Esophagus squamous epithelium (tissue), 5 donors: ENCODE data around the gene INSIG2. TPM values are rescaled to one million over a fixed set of nuclear protein-coding genes. Genes with fewer than 3 reads are reported as not detected.

Experiments
- DNase-seq: peaks from one replicate; lab custom pipeline; 2025; lab: John Stamatoyannopoulos, UW
- H3K27ac ChIP-seq, 4 donors: fragments of 200-600 bp; sonication (generic); one replicate each; pipeline ENCODE4 v1.5.1; 2016 to 2019; ENCODE audit warnings: mild to moderate bottlenecking in 1 of 4
- H3K27me3 ChIP-seq, 4 donors: fragments of 200-600 bp; sonication (generic); 1 replicate in 3 of 4; 2 replicates in 1 of 4; pipeline versions ENCODE4 v1.5.1 to v1.6.0; 2017 to 2021; ENCODE audit warnings: antibody characterized with exemption in 1 of 4
- H3K36me3 ChIP-seq, 3 donors: fragments of 200-600 bp; sonication (generic); one replicate each; pipeline ENCODE4 v1.5.1; 2016 to 2019
- H3K4me1 ChIP-seq, 3 donors: fragments of 200-600 bp; sonication (generic); one replicate each; pipeline ENCODE4 v1.5.1; 2017 to 2019
- H3K4me3 ChIP-seq, 4 donors: fragments of 200-600 bp; sonication (generic); 1 replicate in 3 of 4; 2 replicates in 1 of 4; pipeline ENCODE4 v1.5.1; 2016 to 2019; ENCODE audit warnings: mild to moderate bottlenecking in 2 of 4, moderate library complexity in 1 of 4
- H3K9me3 ChIP-seq, 3 donors: fragments of 200-600 bp; sonication (generic); one replicate each; pipeline ENCODE4 v1.5.1; 2016 to 2019
- CTCF ChIP-seq, 6 experiments: fragments of 450-650 bp in 4 of 6; fragments of 200-600 bp in 2 of 6; sonication (generic) in 2 of 6; IDR thresholded peaks; one replicate each; pipeline ENCODE4 v1.5.1; 2016 to 2019; ENCODE audit warnings: antibody characterized with exemption in 6 of 6, mild to moderate bottlenecking in 4 of 6, moderate library complexity in 4 of 6
- POLR2A ChIP-seq, 4 donors: fragments of 450-650 bp; IDR thresholded peaks; one replicate each; pipeline ENCODE4 v1.6.1; 2017; ENCODE audit warnings: antibody characterized with exemption in 4 of 4, mild to moderate bottlenecking in 4 of 4, moderate library complexity in 3 of 4
- WGBS, 2 donors: methylation state at CpG; one replicate each; pipeline ENCODE4 v1.1.5; 2018; 5-methylcytosine and 5-hydroxymethylcytosine counted together
- intact Hi-C: fragments of 100-400 bp; cut with DNase I; formaldehyde crosslinking; loops from one replicate; pipeline ENCODE4 v1.15.0; 2022
- total RNA-seq, 4 donors: library from RNA; depleted of rRNA; stranded (reverse); fragments of >200 nt; gene quantifications; one replicate each; pipeline ENCODE4 v1.1.0, GENCODE V29; 2016
- donor health status: DM: yes; HTN: yes; CAD: no.

Gene INSIG2
- total RNA-seq, 4 donors from 2014 or later: 2.5 to 10.1 (median 6.5) TPM

DNA sequence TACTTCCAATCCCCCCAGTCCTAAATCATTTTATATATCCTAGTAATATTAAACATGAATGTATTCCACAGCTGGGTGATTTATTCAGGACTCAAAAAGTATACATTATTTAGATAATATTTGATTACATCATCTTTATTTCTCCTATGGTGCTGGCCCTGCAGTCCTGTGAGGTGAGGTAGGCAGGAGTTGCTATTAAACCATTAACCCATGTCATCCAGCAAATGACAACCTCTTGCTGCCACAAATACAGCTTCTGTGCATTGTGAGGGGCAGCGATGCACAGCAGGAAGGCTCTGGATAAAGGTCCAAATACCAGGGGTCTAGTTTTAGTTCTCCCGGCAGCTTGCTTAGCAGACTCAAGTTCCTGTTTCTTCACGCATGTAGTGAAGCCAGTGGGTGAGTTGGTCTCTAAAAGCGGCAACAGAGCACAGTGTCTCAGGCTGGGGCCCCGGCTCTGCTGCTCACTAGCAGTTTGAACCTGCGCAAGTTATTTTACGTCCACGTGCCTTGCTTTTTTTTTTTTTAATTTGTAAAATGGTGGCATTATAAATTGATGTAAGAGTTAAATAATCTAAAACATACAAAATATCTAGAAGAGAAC lies 36.1 kb downstream of the INSIG2 start:
- 76 to 77% methylated on average over 8 of the region's 8 CpGs for WGBS, 2 donors
- DNase-seq: no peak
- intact Hi-C loops: no loop called here
- Histone ChIP-seq H3K27me3 (peaks cover 0 to 9% (median 0%) of the 10 kb centered on the region in 4 donors), H3K36me3 (no peaks in the 10 kb centered on the region), H3K9me3 (no peaks in the 10 kb centered on the region), H3K27ac (no peak overlapping the region), H3K4me3 (no peak overlapping the region), H3K4me1 (peaks cover 0 to 21% (median 9%) of the 10 kb centered on the region in 3 donors)
- TF ChIP-seq CTCF (IDR thresholded peaks at IDR 0.05): no peak
- no peak for TF ChIP-seq POLR2A (IDR thresholded peaks at IDR 0.05)

DNA sequence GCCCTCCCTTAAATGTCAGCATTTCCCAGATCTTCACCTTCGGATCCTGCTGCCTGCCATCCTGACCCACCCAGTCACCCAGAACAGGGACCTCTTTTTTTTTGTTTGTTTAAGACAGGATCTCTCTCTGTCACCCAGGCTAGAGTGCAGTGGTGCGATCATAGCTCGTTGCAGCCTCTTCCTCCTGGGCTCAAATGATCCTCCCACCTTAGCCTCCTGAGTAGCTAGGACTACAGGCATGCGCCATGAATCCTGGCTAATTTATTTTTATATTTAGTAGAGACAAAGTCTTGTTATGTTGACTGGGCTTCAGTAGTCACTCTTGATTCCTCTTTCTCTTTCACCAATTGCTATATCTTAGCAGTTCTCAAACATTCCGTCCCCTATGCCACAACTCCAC lies 39.0 kb downstream of the INSIG2 start:
- no peak overlapping the region for H3K4me3 ChIP-seq
- no peak for TF ChIP-seq CTCF (IDR thresholded peaks at IDR 0.05)
- no peak for TF ChIP-seq POLR2A (IDR thresholded peaks at IDR 0.05)
- H3K27me3 ChIP-seq: peaks cover 0 to 9% (median 0%) of the 10 kb centered on the region in 4 donors
- DNase-seq: no peak
- peaks cover 0 to 21% (median 9%) of the 10 kb centered on the region in 3 donors for H3K4me1 ChIP-seq
- no peak overlapping the region for H3K27ac ChIP-seq
- no peaks in the 10 kb centered on the region for H3K36me3 ChIP-seq
- intact Hi-C loops: no loop called here
- 76 to 79% methylated on average over 5 of the region's 5 CpGs for WGBS, 2 donors
- H3K9me3 ChIP-seq: no peaks in the 10 kb centered on the region

DNA sequence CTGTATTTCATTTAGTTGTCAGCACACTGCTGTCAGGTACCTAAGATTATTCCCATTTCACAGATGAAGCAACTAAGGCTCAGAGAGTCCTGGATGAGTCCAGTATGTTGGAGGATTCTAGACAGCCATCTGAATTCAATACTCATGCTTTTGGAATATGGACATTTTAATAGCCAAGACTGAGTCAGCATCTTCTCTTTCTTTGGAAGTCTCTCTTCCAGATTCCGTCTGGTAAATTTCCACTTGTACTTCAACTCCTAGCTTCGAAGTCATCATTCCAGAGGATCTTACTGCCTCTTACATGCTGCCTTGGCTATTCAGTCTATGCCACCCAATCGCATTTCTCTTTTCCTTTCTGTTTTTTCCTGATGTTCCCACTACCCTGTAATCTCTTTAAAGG lies 40.6 kb downstream of the INSIG2 start:
- 68 to 72% methylated on average over 3 of the region's 3 CpGs for WGBS, 2 donors
- TF ChIP-seq CTCF (IDR thresholded peaks at IDR 0.05) (no peak), POLR2A (IDR thresholded peaks at IDR 0.05) (no peak)

GRCh38 chr2:118130385-118130784 lies 42.1 kb downstream of the INSIG2 start:
- TF ChIP-seq POLR2A (IDR thresholded peaks at IDR 0.05) (no peak), CTCF (IDR thresholded peaks at IDR 0.05) (no peak)
- Histone ChIP-seq H3K27me3 (peaks cover 0 to 9% (median 0%) of the 10 kb centered on the region in 4 donors), H3K4me1 (no peaks in the 10 kb centered on the region), H3K4me3 (no peak overlapping the region), H3K27ac (no peak overlapping the region), H3K36me3 (no peaks in the 10 kb centered on the region), H3K9me3 (no peaks in the 10 kb centered on the region)
- DNase-seq: no peak
- 66 to 78% methylated on average over 4 to 5 of the region's 7 CpGs for WGBS, 2 donors
- intact Hi-C loops: no loop called here

More for the DNA sequence above, 40.6 kb downstream of the INSIG2 start:
- DNase-seq: no peak
- Histone ChIP-seq H3K36me3 (no peaks in the 10 kb centered on the region), H3K27ac (no peak overlapping the region), H3K4me1 (peaks cover 0 to 7% (median 2%) of the 10 kb centered on the region in 3 donors), H3K27me3 (peaks cover 0 to 9% (median 0%) of the 10 kb centered on the region in 4 donors), H3K9me3 (no peaks in the 10 kb centered on the region), H3K4me3 (no peak overlapping the region)
- intact Hi-C loops: no loop called here

- Histone ChIP-seq H3K27me3 (peaks cover 0 to 9% (median 0%) of the 10 kb centered on the region in 4 donors), H3K4me3 (no peak overlapping the region), H3K36me3 (no peaks in the 10 kb centered on the region), H3K9me3 (no peaks in the 10 kb centered on the region), H3K4me1 (no peaks in the 10 kb centered on the region), H3K27ac (no peak overlapping the region)
- WGBS, 2 donors: 68 to 80% methylated on average over 4 of the region's 4 CpGs
- DNase-seq: no peak
- TF ChIP-seq CTCF (IDR thresholded peaks at IDR 0.05) (no peak), POLR2A (IDR thresholded peaks at IDR 0.05) (no peak)
- intact Hi-C loops: no loop called here
Observed at GRCh38 chr2:118131771-118132170, 43.5 kb downstream of the INSIG2 start.
